Measurements from ENCODE around the gene TMEM60. TPM values are rescaled to one million over a fixed set of nuclear protein-coding genes. Genes with fewer than 3 reads are reported as not detected.

The TMEM60 gene
- total and polyA plus RNA-seq, 2 donors (not counting 3 experiments of a cell fraction or from before 2014, with no cell fraction given) = 15.8 to 19.5 TPM

GRCh38 chr7:77786741-77787140 lies 11.5 kb downstream of the TMEM60 start:
- Histone ChIP-seq H4K20me1 (replicated peaks; ENCODE audit: control insufficient read depth, extremely low read depth, insufficient read depth, low read length) (no peaks in the 10 kb centered on the region), H2AFZ (ENCODE audit: low read depth, low read length) (no peak overlapping the region), H3K27me3 (ENCODE audit: control insufficient read depth in 2 of 2, insufficient read depth in 2 of 2, low read length in 2 of 2) (no peaks in the 10 kb centered on the region), H3K36me3 (ENCODE audit: control insufficient read depth in 2 of 2, extremely low read depth in 1 of 2, insufficient read depth in 2 of 2, low read length in 2 of 2) (no peaks in the 10 kb centered on the region), H3K4me1 (ENCODE audit: control insufficient read depth, extremely low read depth, insufficient read depth, low read length) (no peaks in the 10 kb centered on the region), H3K79me2 (ENCODE audit: control insufficient read depth, insufficient read depth, low read length) (no peaks in the 10 kb centered on the region), H3K4me2 (ENCODE audit: insufficient read depth, low read length) (no peak overlapping the region), H3K27ac (ENCODE audit: insufficient read depth, low read depth, low read length) (no peak overlapping the region), H3K9ac (replicated peaks; ENCODE audit: extremely low read depth, insufficient read depth, low read length) (no peak overlapping the region), H3K4me3 (replicated peaks in 1 of 3; ENCODE audit: insufficient read depth in 1 of 3, low read depth in 1 of 3, low read length in 3 of 3) (no peak overlapping the region), H3K9me1 (replicated peaks; ENCODE audit: control insufficient read depth, extremely low read depth, insufficient read depth, low read length) (no peaks in the 10 kb centered on the region), H3K9me3 (replicated peaks; ENCODE audit: control insufficient read depth, insufficient read depth, low read length) (no peaks in the 10 kb centered on the region)
- TF ChIP-seq CTCF (IDR thresholded peaks at IDR 0.05; ENCODE audit: extremely low read depth in 1 of 2, insufficient read depth in 1 of 2, low read depth in 1 of 2, low read length in 2 of 2) (no peak), GATA2 (IDR thresholded peaks at IDR 0.05; ENCODE audit: insufficient read depth, insufficient read length, low read depth, low read length) (no peak), POLR2A (IDR thresholded peaks at IDR 0.05; ENCODE audit: low read depth, low read length) (no peak), MAX (IDR thresholded peaks at IDR 0.05; ENCODE audit: insufficient read depth, insufficient read length) (no peak), EZH2 (IDR thresholded peaks at IDR 0.05; ENCODE audit: borderline replicate concordance, low read depth, low read length, severe bottlenecking) (no peak), POLR2AphosphoS5 (IDR thresholded peaks at IDR 0.05; ENCODE audit: insufficient read depth, low read depth, low read length) (no peak), JUN (IDR thresholded peaks at IDR 0.05; ENCODE audit: borderline replicate concordance, insufficient read depth, insufficient read length, low read depth) (no peak), MYC (IDR thresholded peaks at IDR 0.05; ENCODE audit: low read depth, low read length) (no peak), FOS (IDR thresholded peaks at IDR 0.05; ENCODE audit: borderline replicate concordance, insufficient read depth, low read length) (no peak)
- dilution Hi-C loops (cut with MboI; ENCODE audit: extremely low pct_ligation_motif_present, low sequenced_read_pairs) (no loop called here), intact Hi-C loops (cut with micrococcal nuclease) (no loop called here)
- no peak for FAIRE-seq
- CTCF ChIA-PET = no interaction called here
- no TSS peak for BruUV-seq (replicated peaks)
- POLR2A ChIA-PET = no interaction called here
- DNase-seq (ENCODE audit: low read depth, low spot score) = no peak
